GM19397 (cell line): Measurements from ENCODE around the gene PEX13.
"Not testable (repeated sequence)": the region's sequence is repeated elsewhere in the genome, so short reads cannot be mapped to it uniquely, and the experiment has no call there.

Experiments
- ATAC-seq: cut with Tn5 transposase; IDR thresholded peaks from one replicate; pipeline ENCODE4 v1.9.1; 2021; ENCODE audit warnings: mild to moderate bottlenecking, moderate library complexity; ENCODE audit not compliant: unreplicated experiment

Gene PEX13

GRCh38 chr2:61017556-61018317, at the start of gene PEX13, which contains the start of gene PUS10:
PEX13 (plus strand) TSS chr2:61017720; CDS start chr2:61017760, 40 bp downstream.
PUS10 (minus strand) TSS chr2:61018255; CDS start chr2:61011890, 6,365 bp downstream.
- ATAC-seq: peak; percentile 78

GRCh38 chr2:60972889-60973656, 44.4 kb upstream of the PEX13 start:
- no peak for ATAC-seq

- no peak for ATAC-seq
These were observed 43.8 kb upstream of the PEX13 start for GRCh38 chr2:60973705-60974104.

GRCh38 chr2:60974652-60975051, 42.9 kb upstream of the PEX13 start:
- no peak for ATAC-seq

- no peak for ATAC-seq
These were observed 41.2 kb upstream of the PEX13 start for GRCh38 chr2:60976256-60976850.

GRCh38 chr2:60976875-60977561, 40.5 kb upstream of the PEX13 start:
- no peak for ATAC-seq

- ATAC-seq: no peak
These were observed 40.0 kb upstream of the PEX13 start for GRCh38 chr2:60977562-60977895.

GRCh38 chr2:60979231-60979630, 38.3 kb upstream of the PEX13 start:
- ATAC-seq: no peak

- no peak for ATAC-seq
These were observed 37.3 kb upstream of the PEX13 start for GRCh38 chr2:60980071-60980815.

- ATAC-seq: not testable (repeated sequence)
These were observed 35.5 kb upstream of the PEX13 start for GRCh38 chr2:60982066-60982465.

- no peak for ATAC-seq
These were observed 32.8 kb upstream of the PEX13 start for GRCh38 chr2:60984720-60985119.

GRCh38 chr2:60987041-60987440, 30.5 kb upstream of the PEX13 start:
- ATAC-seq: no peak

GRCh38 chr2:60987656-60988055, 29.9 kb upstream of the PEX13 start:
- ATAC-seq: not testable (repeated sequence)

- ATAC-seq: no peak
These were observed 28.3 kb upstream of the PEX13 start for GRCh38 chr2:60989259-60989658.

- ATAC-seq: no peak
These were observed 25.9 kb upstream of the PEX13 start for GRCh38 chr2:60991644-60992043.

- peak; percentile 95 for ATAC-seq
These were observed 24.5 kb upstream of the PEX13 start for GRCh38 chr2:60992985-60993392.

GRCh38 chr2:60994131-60994530, 23.4 kb upstream of the PEX13 start:
- ATAC-seq: no peak

- ATAC-seq: no peak
These were observed 18.6 kb upstream of the PEX13 start for GRCh38 chr2:60998628-60999545.

GRCh38 chr2:61005736-61006135, 11.8 kb upstream of the PEX13 start:
- ATAC-seq: no peak
